Measurements from ENCODE around the gene RNFT2.
"Not testable (repeated sequence)": the region's sequence is repeated elsewhere in the genome, so short reads cannot be mapped to it uniquely, and the experiment has no call there.

The RNFT2 gene

GRCh38 chr12:116744766-116745165 lies 6.7 kb downstream of the RNFT2 start:
- no peak for DNase-seq (ENCODE audit: low spot score)

- no peak for DNase-seq (ENCODE audit: low spot score)
Measured at GRCh38 chr12:116745554-116745953, 7.4 kb downstream of the RNFT2 start.

GRCh38 chr12:116749884-116750283 lies 11.8 kb downstream of the RNFT2 start:
- no peak for DNase-seq (ENCODE audit: low spot score)

GRCh38 chr12:116750298-116750697 lies 12.2 kb downstream of the RNFT2 start:
- no peak for DNase-seq (ENCODE audit: low spot score)

- not testable (repeated sequence) for DNase-seq (ENCODE audit: low spot score)
Measured at GRCh38 chr12:116754097-116754496, 16.0 kb downstream of the RNFT2 start.

- DNase-seq (ENCODE audit: low spot score) = not testable (repeated sequence)
Measured at GRCh38 chr12:116754783-116755182, 16.7 kb downstream of the RNFT2 start.

- DNase-seq (ENCODE audit: low spot score) = peak; percentile 66
Measured at GRCh38 chr12:116759783-116760621, 21.9 kb downstream of the RNFT2 start.

GRCh38 chr12:116760622-116761020 lies 22.5 kb downstream of the RNFT2 start:
- no peak for DNase-seq (ENCODE audit: low spot score)

GRCh38 chr12:116761499-116761898 lies 23.4 kb downstream of the RNFT2 start:
- DNase-seq (ENCODE audit: low spot score) = no peak

GRCh38 chr12:116765271-116765670 lies 27.2 kb downstream of the RNFT2 start:
- DNase-seq (ENCODE audit: low spot score) = no peak

- DNase-seq (ENCODE audit: low spot score) = no peak
Measured at GRCh38 chr12:116766285-116766684, 28.2 kb downstream of the RNFT2 start.

- no peak for DNase-seq (ENCODE audit: low spot score)
Measured at GRCh38 chr12:116766746-116767145, 28.6 kb downstream of the RNFT2 start.

- no peak for DNase-seq (ENCODE audit: low spot score)
Measured at GRCh38 chr12:116771651-116772050, 33.5 kb downstream of the RNFT2 start.

- no peak for DNase-seq (ENCODE audit: low spot score)
Measured at GRCh38 chr12:116773276-116773731, 35.2 kb downstream of the RNFT2 start.

- DNase-seq (ENCODE audit: low spot score) = no peak
Measured at GRCh38 chr12:116774020-116774419, 35.9 kb downstream of the RNFT2 start.

GRCh38 chr12:116777245-116777644 lies 39.1 kb downstream of the RNFT2 start:
- DNase-seq (ENCODE audit: low spot score) = no peak

- no peak for DNase-seq (ENCODE audit: low spot score)
Measured at GRCh38 chr12:116779597-116779996, 41.5 kb downstream of the RNFT2 start.

- DNase-seq (ENCODE audit: low spot score) = no peak
Measured at GRCh38 chr12:116780942-116781341, 42.8 kb downstream of the RNFT2 start.

- no peak for DNase-seq (ENCODE audit: low spot score)
Measured at GRCh38 chr12:116783525-116784237, 45.6 kb downstream of the RNFT2 start.

- peak; percentile 56 for DNase-seq (ENCODE audit: low spot score)
Measured at GRCh38 chr12:116784238-116784612, 46.1 kb downstream of the RNFT2 start.

- DNase-seq (ENCODE audit: low spot score) = not testable (repeated sequence)
Measured at GRCh38 chr12:116789562-116789961, 51.4 kb downstream of the RNFT2 start.

GRCh38 chr12:116790066-116790465 lies 52.0 kb downstream of the RNFT2 start:
- no peak for DNase-seq (ENCODE audit: low spot score)

- DNase-seq (ENCODE audit: low spot score) = no peak
Measured at GRCh38 chr12:116792403-116792802, 54.3 kb downstream of the RNFT2 start.
